Prostate gland (tissue), 2 donors: ENCODE measurements around the gene HSBP1L1.

ENCODE experiments used
- POLR2A ChIP-seq: fragments of 450-650 bp; IDR thresholded peaks from one replicate; pipeline ENCODE4 v1.6.1; 2016; ENCODE audit warnings: antibody characterized with exemption, mild to moderate bottlenecking
- POLR2AphosphoS5 ChIP-seq: sonication (generic); formaldehyde crosslinking; IDR thresholded peaks from one replicate; pipeline ENCODE4 v1.6.1; 2017; ENCODE audit warnings: antibody characterized with exemption
- TF ChIP-seq, protein P1 (sequence below), 4 experiments: fragments of 200-600 bp in 2 of 4; fragments of 450-650 bp in 2 of 4; sonication (generic) in 2 of 4; IDR thresholded peaks; 1 replicate in 3 of 4; 2 replicates in 1 of 4; pipeline ENCODE4 v1.5.1; 2016 to 2019; ENCODE audit warnings: antibody characterized with exemption in 4 of 4, mild to moderate bottlenecking in 2 of 4, moderate library complexity in 2 of 4

- TF ChIP-seq POLR2A = peak; percentile 53
- TF ChIP-seq, protein P1, sequence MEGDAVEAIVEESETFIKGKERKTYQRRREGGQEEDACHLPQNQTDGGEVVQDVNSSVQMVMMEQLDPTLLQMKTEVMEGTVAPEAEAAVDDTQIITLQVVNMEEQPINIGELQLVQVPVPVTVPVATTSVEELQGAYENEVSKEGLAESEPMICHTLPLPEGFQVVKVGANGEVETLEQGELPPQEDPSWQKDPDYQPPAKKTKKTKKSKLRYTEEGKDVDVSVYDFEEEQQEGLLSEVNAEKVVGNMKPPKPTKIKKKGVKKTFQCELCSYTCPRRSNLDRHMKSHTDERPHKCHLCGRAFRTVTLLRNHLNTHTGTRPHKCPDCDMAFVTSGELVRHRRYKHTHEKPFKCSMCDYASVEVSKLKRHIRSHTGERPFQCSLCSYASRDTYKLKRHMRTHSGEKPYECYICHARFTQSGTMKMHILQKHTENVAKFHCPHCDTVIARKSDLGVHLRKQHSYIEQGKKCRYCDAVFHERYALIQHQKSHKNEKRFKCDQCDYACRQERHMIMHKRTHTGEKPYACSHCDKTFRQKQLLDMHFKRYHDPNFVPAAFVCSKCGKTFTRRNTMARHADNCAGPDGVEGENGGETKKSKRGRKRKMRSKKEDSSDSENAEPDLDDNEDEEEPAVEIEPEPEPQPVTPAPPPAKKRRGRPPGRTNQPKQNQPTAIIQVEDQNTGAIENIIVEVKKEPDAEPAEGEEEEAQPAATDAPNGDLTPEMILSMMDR (IDR thresholded peaks at IDR 0.05) = no peak
- no peak for TF ChIP-seq POLR2AphosphoS5
Observed at GRCh38 chr18:79950515-79951341, 13.7 kb upstream of the HSBP1L1 start.
